Measurements from ENCODE around the gene TMEM87B. TPM values are rescaled to one million over a fixed set of nuclear protein-coding genes. Genes with fewer than 3 reads are reported as not detected.

Gene TMEM87B
- total RNA-seq, 1 experiment from 2014 or later: 16.3 TPM

DNA sequence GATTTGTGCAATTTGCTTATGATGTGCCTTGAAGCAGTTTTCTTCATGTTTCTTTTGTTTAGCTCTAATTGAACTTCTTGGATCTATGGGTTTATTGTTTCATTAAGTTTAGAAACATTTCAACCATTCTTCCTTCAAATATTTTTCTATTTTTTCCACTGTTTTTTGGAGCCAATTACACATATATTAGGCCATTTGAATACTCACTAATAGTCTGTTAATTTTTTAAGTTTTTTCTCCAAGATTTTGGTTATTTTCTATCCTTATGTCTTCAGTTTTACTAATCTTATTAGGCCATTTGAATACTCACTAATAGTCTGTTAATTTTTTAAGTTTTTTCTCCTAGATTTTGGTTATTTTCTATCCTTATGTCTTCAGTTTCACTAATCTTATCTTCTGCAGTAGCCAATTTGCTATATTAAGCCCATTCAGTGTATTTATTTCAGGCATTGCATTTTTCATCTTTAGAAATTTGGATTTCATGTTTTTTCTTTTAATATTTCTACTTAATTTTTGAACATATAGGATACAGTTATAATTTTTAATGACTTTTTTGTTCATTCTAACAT, 9.5 kb upstream of the TMEM87B start:
- no peaks in the 10 kb centered on the region for H3K27me3 ChIP-seq (replicated peaks; ENCODE audit: control insufficient read depth, insufficient read depth, low read length)
- Mint-ChIP-seq H3K27me3 (ENCODE audit: insufficient read depth, unreplicated experiment) (no peaks in the 10 kb centered on the region), H3K9me3 (ENCODE audit: unreplicated experiment) (peaks cover 21% of the 10 kb centered on the region), H3K4me3 (ENCODE audit: unreplicated experiment) (no peak overlapping the region), H3K27ac (ENCODE audit: unreplicated experiment) (peak overlapping the region; percentile 18), H3K4me1 (ENCODE audit: low read depth, unreplicated experiment) (peaks cover 38% of the 10 kb centered on the region), H3K36me3 (ENCODE audit: insufficient read depth, unreplicated experiment) (peaks cover 5% of the 10 kb centered on the region)
- no peak overlapping the region for H3K4me3 ChIP-seq (ENCODE audit: low read depth, low read length)
- intact Hi-C loops (cut with micrococcal nuclease; ENCODE audit: unreplicated experiment): no loop called here
- H3K4me1 ChIP-seq: peaks cover 36% of the 10 kb centered on the region
- POLR2A ChIA-PET: no interaction called here
- no peak for DNase-seq
- H3K9me3 ChIP-seq: peaks cover 15% of the 10 kb centered on the region
- CTCF ChIA-PET: interaction anchor here (1.1 kb wide), 1 partner anchor 148 kb away, joined by 3 read pairs; no protein-coding TSS in a partner anchor
- TF ChIP-seq, protein P1, sequence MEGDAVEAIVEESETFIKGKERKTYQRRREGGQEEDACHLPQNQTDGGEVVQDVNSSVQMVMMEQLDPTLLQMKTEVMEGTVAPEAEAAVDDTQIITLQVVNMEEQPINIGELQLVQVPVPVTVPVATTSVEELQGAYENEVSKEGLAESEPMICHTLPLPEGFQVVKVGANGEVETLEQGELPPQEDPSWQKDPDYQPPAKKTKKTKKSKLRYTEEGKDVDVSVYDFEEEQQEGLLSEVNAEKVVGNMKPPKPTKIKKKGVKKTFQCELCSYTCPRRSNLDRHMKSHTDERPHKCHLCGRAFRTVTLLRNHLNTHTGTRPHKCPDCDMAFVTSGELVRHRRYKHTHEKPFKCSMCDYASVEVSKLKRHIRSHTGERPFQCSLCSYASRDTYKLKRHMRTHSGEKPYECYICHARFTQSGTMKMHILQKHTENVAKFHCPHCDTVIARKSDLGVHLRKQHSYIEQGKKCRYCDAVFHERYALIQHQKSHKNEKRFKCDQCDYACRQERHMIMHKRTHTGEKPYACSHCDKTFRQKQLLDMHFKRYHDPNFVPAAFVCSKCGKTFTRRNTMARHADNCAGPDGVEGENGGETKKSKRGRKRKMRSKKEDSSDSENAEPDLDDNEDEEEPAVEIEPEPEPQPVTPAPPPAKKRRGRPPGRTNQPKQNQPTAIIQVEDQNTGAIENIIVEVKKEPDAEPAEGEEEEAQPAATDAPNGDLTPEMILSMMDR (IDR thresholded peaks at IDR 0.05; ENCODE audit: insufficient read depth in 1 of 2, low read depth in 1 of 2, low read length in 1 of 2, severe bottlenecking in 1 of 2, unreplicated experiment in 1 of 2): no peak
- no TSS peak for BruUV-seq (replicated peaks)
- no peaks in the 10 kb centered on the region for H3K36me3 ChIP-seq (ENCODE audit: control insufficient read depth, insufficient read depth, low read length)

DNA sequence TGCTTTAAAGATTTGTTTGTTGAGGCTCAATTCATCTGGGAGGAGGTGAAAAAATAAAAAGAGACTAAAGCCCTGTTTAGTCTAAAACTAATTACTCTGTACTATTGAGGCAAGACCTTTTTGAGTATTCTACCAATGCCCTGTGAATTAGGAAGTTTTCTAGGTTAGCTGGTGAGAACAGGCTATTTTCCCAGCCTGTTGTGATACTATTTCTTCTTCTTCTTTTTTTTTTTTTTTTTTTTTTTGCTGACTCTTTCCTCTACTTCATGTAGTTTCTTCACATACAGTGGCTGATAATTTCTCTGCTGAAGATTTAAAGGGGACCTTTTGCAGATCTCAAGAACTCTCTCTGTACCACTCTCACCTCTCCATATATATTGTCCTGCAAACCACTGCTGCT, 8.8 kb upstream of the TMEM87B start:
- H3K4me1 Mint-ChIP-seq (ENCODE audit: low read depth, unreplicated experiment): peaks cover 31% of the 10 kb centered on the region
- POLR2A ChIA-PET: no interaction called here

DNA sequence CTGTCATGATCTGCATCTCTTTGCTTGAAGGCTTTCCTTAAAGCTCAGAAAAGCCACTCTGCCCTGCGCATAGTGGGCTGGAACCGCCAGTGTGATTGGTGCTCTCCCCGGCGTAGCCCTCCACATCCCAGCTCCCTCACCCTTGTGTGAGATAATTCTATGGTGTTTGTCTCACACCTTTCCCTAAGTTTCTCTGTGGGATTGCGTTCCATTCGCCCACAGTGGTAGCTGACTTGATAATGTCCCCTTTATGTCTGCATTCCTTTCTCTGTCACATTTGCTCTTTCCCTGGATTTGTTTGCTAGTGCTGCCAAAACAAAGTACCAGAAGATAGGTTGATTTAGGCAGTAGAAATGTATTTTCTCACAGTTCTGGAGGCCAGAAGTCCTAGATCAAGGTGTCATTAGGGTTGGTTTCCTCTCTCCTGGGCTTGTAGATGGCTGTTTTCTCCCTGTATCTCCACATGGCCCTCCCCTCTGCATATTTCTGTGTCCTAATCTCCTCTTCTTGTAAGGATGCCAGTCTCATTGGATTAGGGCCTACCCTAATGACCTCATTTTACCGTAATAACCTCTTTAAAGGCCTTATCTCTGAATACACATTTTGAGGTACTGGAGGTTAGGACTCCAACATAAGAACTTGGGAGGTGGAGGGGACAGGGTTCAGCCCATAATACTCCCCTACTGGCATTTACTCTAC, 7.4 kb upstream of the TMEM87B start:
- no peak for DNase-seq
- Histone ChIP-seq H3K36me3 (ENCODE audit: control insufficient read depth, insufficient read depth, low read length) (no peaks in the 10 kb centered on the region), H3K9me3 (peaks cover 15% of the 10 kb centered on the region), H3K4me3 (ENCODE audit: low read depth, low read length) (no peak overlapping the region), H3K4me1 (peaks cover 20% of the 10 kb centered on the region), H3K27me3 (replicated peaks; ENCODE audit: control insufficient read depth, insufficient read depth, low read length) (no peaks in the 10 kb centered on the region)
- BruUV-seq (replicated peaks): no TSS peak
- intact Hi-C loops (cut with micrococcal nuclease; ENCODE audit: unreplicated experiment): loop anchor here (1.0 to 2.0 kb wide), 4 partner anchors 27 to 160 kb away; partner anchors contain the start of gene MERTK
- H3K27me3 Mint-ChIP-seq (ENCODE audit: insufficient read depth, unreplicated experiment): no peaks in the 10 kb centered on the region
- H3K36me3 Mint-ChIP-seq (ENCODE audit: insufficient read depth, unreplicated experiment): peaks cover 5% of the 10 kb centered on the region
- TF ChIP-seq, protein P1 (IDR thresholded peaks at IDR 0.05; ENCODE audit: insufficient read depth in 1 of 2, low read depth in 1 of 2, low read length in 1 of 2, severe bottlenecking in 1 of 2, unreplicated experiment in 1 of 2): no peak
- peak overlapping the region; percentile 86 for H3K27ac Mint-ChIP-seq (ENCODE audit: unreplicated experiment)
- POLR2A ChIA-PET: interaction anchor here (0.6 kb wide), 1 partner anchor 18 kb away, joined by 4 read pairs; no protein-coding TSS in a partner anchor
- CTCF ChIA-PET: interaction anchor here (0.6 to 2.8 kb wide), 8 partner anchors 101 to 163 kb away, joined by 3 to 13 read pairs (median 5); partner anchors contain the start of genes ANAPC1 and MERTK
- H3K4me1 Mint-ChIP-seq (ENCODE audit: low read depth, unreplicated experiment): peaks cover 22% of the 10 kb centered on the region
- peaks cover 21% of the 10 kb centered on the region for H3K9me3 Mint-ChIP-seq (ENCODE audit: unreplicated experiment)
- H3K4me3 Mint-ChIP-seq (ENCODE audit: unreplicated experiment): peak overlapping the region; percentile 37

More for the DNA sequence above, 8.8 kb upstream of the TMEM87B start:
- intact Hi-C loops (cut with micrococcal nuclease; ENCODE audit: unreplicated experiment): no loop called here
- Histone ChIP-seq H3K9me3 (peaks cover 15% of the 10 kb centered on the region), H3K4me3 (ENCODE audit: low read depth, low read length) (no peak overlapping the region), H3K27me3 (replicated peaks; ENCODE audit: control insufficient read depth, insufficient read depth, low read length) (no peaks in the 10 kb centered on the region), H3K4me1 (peaks cover 29% of the 10 kb centered on the region), H3K36me3 (ENCODE audit: control insufficient read depth, insufficient read depth, low read length) (no peaks in the 10 kb centered on the region)
- CTCF ChIA-PET: no interaction called here
- no peak for DNase-seq
- H3K36me3 Mint-ChIP-seq (ENCODE audit: insufficient read depth, unreplicated experiment): peaks cover 5% of the 10 kb centered on the region
- H3K27ac Mint-ChIP-seq (ENCODE audit: unreplicated experiment): no peak overlapping the region
- TF ChIP-seq, protein P1 (IDR thresholded peaks at IDR 0.05; ENCODE audit: insufficient read depth in 1 of 2, low read depth in 1 of 2, low read length in 1 of 2, severe bottlenecking in 1 of 2, unreplicated experiment in 1 of 2): no peak
- no peak overlapping the region for H3K4me3 Mint-ChIP-seq (ENCODE audit: unreplicated experiment)
- no peaks in the 10 kb centered on the region for H3K27me3 Mint-ChIP-seq (ENCODE audit: insufficient read depth, unreplicated experiment)
- no TSS peak for BruUV-seq (replicated peaks)
- H3K9me3 Mint-ChIP-seq (ENCODE audit: unreplicated experiment): peaks cover 21% of the 10 kb centered on the region
